GM19395 (cell line): ENCODE measurements around the gene MYT1.

Experiments used
- ATAC-seq: cut with Tn5 transposase; IDR thresholded peaks from one replicate; pipeline ENCODE4 v1.9.1; 2021; ENCODE audit warnings: mild to moderate bottlenecking, moderate library complexity; ENCODE audit not compliant: unreplicated experiment

The MYT1 gene

DNA sequence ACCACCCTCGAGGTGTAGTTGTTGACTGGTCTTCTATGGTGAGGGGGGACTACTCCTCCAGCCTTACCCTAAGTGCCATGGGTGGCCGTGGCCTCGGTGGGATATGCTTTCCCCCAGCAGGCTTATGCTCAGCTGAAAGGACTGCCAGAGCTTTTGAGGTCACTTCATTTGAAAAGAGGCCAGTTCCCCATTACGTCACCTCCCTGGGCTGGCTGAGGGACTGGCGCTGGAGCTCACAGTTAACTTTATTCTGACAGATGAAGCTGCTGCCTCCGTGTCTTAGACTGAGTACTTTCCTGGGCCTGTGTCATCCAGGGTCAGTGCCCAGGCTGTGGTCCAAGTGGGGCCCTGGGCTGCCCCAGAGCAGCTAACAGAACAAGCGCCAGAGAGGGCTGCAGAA, 48.5 kb downstream of the MYT1 start:
- no peak for ATAC-seq

DNA sequence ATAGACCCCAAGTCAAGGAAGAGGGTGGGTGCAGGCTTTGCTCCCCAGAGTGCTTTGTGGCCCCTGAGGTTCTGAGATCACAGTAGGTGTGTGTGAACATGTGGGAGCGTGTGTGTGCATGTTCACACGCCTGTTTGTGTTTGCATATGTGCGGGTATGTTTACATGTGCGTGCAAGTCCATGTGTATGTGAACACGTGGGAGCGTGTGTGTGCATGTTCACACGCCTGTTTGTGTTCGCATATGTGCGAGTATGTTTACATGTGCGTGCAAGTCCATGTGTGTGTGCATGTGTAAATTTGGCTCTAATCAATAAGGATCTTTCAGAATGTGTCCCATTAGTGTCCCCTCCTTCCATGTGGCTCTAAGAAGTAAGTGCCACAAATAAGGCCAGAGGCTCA, 49.9 kb downstream of the MYT1 start:
- no peak for ATAC-seq

DNA sequence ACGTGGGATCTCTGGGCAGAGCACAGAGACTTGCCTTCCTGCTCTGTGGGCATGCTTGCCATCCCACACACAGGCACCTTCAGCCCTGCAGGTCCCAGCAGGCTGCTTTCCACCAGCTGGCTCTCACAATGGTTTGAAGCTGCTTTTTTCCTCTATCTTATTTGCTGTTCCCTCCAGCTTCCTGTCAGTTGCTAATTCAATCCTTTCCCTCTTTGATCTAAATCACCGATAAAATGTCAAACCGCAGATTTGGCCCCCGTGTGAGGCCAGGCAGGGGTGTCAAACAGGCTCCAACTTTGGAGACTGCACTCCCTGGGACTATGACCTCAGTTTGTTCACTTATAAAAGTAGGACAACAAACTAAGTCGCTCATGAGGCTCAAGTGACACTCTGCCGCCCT, 50.7 kb downstream of the MYT1 start:
- ATAC-seq: no peak

DNA sequence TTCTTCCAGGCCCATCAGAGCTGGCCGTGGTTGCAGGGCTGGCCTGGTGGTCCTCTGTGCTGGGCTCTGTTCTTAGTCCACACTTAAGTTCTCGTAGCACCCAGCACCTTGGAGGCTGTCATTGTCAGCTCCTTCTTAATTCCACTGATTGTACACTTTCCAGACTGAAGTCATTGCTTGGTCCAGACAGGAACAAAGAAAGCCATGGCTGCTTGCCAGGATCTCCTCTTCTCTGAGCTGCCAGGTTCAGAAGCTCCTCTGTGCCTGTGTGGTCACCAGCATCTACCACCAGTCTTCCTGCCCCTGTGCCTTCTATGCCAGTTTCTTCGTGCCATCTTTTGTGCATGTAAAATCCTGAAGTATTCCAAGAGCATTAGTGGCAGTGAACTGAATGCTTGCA, 51.8 kb downstream of the MYT1 start:
- no peak for ATAC-seq

DNA sequence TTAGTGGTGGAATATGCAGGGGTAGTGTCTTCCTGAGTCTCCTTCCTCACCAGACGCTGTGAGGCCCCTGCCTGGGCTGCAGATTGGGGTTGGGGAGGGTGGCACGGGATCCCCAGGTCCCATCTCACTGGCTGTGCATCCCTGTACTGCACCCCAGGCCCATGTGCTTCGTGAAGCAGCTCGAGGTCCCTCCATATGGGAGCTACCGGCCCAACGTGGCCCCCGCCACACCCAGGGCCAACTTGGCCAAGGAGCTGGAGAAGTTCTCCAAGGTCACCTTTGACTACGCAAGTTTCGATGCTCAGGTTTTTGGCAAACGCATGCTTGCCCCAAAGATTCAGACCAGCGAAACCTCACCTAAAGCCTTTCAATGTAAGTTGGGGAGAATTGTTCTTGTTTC, 52.7 kb downstream of the MYT1 start:
- ATAC-seq: no peak

DNA sequence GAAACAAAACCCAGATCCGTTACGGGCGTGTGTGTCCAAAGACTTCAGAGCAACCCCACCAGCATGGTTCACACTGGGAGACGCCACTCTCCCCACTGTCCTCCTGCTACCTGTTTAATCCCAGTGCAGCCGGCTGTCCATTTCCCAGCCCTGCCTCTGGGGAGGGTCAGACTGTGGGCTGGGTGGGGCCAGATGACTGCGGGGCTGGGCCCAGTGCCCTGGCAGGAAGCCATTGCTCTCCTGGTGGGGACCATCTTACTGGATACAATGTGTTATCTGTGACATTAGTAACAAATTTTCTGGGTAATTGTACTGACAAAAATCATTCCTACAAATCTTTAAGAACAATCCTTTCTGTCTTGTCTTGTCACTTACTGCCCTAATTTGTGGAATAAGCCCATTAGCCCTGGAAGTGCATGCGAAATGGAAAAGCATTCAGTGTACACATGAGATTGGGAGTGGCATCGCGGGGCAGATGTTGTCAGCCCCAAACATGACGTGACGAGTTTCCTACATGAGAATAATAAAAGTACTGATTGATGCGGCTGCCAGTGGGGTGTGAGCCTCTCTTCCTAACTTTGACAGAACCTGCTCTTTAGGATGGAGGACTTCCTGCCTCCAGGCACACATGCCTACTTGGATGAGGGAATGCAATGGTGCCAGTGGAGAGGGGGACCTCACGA, 53.4 kb downstream of the MYT1 start:
- no peak for ATAC-seq

DNA sequence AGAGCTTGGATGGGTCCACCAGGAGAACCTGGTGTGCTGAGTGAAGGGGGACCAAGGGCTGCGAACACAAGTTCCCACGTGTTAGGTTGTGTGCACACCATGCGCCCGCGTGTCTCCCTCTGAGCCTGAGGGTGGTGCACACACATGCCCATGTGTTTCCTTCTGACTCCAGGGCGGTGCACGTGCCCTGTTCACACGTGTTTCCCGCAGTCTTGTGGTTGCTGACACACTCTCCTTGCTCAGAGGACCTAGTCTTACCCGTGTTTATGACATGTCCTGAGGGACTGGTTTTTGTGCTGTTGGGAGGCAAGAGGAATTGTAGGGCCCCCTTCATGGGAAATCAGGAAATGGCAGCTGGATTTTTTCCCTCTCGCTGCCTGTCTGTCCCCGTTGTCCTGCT, 55.0 kb downstream of the MYT1 start:
- ATAC-seq: no peak

DNA sequence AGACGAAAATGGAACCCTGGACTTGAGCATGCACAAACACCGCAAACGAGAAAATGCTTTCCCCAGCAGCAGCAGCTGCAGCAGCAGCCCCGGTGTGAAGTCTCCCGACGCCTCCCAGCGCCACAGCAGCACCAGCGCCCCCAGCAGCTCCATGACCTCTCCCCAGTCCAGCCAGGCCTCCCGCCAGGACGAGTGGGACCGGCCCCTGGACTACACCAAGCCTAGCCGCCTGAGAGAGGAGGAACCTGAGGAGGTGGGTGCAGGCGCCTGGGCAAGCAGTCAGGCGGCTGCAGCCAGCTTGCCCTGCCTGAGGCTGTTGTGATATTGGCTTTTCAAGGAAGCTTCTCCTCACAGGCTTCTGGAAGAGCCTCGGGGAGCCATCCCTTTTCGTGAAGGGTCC, 55.5 kb downstream of the MYT1 start:
- ATAC-seq: no peak

DNA sequence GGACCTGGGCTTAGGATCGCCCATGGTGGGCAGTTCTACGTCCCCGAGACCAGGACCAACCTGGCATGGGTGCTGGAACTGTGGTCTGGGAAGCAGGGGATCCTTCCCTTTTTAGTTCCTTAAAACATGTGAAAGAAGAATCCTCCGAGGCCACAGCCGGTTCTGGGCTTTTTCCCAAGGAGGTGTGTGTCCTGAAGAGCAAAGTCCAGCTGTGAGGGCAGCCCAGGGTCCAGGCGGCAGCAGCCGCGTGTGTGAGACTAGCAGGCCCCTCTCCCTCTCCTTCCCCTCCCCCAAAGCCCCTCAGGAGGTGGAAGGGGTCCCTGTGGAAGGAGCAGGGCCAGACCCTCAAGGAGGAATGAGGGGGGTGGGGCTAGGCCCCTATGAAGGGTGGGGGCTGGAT, 56.2 kb downstream of the MYT1 start:
- no peak for ATAC-seq

DNA sequence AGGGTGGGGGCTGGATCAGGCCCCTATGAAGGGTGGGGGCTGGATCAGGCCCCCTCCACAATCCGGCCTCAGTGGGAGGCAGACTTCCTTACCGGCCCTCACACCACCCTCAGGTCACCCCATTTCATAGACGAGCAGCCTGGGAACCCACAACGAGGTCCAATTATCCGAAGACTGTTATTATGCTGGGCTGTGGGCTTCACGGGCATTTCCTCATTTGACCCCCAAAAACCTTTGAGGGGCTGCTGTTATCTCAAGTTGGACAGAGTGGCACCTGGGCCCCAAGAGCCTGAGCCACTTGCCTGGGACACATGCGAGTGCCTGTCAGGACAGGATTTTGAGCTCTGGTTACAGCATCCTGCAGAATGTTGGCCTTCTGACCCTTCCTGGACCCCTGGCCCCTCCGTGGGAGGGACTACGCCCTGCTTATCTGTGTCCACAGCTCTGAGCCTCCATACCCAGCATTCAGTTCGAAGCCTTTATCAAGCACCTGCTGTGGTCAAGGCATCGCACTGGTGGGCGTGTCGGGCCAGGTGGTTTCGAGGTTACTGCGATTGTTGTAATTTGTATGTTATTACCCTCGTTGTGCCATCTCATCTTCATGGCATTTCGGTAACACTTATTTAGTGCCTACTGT, 56.8 kb downstream of the MYT1 start:
- ATAC-seq: no peak

DNA sequence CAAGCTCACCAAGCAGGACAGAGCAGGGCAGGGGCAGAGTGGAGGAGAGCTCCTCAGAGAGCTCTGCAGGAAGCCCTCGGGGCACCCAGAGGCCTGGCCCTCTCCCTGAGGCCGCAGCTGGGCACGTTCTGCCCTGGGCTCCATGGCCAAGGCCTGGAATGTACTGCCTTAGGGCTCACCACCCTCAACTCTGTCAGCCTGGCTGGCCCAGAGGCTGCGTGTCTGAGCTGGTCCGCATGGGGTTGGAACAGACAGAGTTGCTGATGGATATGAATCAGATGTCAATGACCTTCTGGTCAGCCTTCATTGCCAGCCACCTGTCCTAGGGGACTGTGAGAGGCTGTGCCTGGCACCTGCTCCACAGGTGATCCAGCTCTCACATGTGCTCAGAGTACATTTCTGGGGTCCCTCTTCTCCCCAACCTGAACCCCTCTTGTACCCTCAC, 58.1 kb downstream of the MYT1 start:
- ATAC-seq: no peak

DNA sequence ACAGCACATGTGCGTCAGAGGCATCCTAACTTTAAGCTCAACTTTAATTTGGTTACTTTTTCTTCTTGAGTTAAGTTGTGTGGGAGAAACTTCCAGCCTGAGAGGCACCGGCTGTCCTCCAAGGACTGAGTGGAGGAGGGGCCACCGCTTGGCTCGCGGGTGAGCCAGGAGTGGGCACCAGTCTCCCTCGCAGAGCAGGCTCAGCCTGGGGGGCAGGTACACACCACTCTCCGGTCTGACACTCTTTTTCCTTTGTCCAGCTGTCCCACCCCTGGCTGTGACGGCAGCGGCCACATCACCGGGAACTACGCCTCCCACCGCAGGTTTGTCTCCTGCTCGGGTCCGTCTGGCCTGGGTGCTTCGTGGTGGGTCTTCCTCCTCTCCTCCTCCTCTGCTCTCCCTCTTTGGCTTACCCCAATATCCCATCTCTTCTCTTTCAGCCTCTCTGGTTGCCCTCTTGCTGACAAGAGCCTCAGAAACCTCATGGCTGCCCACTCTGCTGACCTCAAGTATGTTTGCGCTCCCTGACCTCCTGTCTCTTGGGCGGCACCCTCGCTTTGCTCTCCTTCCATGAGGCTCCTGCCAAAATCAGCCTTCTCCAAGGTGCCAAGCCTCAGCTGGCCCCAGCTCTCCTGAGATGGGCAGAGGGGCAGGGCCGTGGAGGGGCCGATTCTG, 58.7 kb downstream of the MYT1 start:
- no peak for ATAC-seq

DNA sequence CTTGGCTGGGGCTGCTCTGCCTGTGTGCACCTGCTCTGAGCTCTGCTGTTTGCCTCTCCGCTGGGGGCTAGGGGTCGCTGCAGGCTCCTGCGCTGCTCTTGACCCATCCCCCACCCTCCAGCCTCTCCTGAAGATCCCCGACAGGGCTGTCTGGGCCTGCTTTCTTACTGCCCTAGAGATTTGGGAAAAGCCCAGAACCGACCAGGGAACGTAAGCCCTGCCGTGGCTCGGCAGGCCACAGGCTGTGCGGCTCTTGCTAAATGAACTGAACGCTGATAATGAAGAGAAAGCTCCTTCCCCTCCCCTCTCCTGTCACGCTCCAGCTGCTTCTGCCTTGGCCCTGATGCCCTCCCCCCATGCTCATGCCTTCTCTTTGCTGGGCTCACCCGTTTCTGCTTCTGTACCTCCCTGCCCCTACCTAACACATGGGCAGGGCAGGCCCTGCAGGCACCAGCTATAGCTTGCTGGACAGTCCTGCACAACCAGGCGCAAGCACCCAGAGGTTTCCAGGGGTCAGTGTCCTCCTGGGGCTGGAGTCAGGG, 59.3 kb downstream of the MYT1 start:
- ATAC-seq: no peak

DNA sequence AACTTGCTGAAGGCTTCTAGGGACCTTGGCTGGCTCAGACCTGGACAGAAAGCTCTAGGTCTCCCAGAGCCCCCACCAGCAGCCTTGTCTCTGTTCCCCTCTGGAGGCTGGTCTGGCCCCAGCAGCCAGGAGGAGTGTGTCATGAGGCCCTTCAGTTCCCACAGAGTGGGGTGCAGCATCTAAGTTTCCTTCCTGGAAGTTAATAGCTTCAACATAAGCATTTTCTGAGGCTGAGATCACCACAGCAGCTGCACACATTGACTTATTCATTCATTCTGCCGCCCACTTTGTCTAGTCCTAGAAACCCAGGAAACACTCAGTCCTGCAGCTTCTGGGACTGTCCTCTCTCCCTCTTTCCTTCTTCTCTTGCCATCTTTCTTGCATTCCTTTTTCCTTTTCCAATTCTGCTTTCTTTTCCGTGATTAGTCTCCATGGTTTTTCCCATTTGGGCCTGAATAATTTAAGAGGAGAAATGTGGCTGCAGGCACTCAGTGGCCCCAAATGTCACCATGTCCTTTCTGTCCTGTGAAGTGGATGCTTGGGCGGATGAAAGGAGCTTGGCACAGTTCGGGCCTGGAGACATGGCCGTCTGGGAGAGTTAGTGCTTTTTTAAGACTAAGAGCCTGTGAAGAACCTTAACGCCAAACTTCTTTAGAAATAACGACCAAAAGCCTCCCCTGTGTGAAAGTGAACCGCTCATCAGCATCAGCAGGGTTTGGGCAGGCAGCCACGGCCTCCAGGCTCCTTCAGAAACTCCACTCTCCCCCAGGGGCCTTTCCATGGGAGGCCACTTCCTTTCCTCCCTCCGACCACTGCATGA, 60.3 kb downstream of the MYT1 start:
- ATAC-seq: no peak

DNA sequence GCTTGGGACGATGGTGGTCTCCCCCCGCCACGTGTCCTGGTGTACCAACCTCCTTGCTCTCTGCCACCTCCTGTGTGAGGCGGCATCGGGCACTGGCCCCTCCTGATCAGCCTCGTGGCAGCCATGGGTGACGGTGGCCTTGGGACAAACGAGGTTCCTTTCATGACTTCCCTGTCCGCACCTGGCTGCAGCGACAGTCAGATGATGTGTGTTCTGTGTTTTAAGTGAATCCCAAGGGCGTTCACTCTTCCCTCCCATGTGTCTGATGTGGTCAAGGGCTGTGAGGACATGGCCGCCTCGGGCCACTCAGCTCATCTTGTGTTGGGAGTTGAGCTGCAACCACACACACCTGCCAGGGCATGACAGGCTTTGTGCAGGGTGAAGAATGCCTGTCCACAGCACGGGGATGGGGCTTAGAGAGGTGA, 60.9 kb downstream of the MYT1 start:
- ATAC-seq: no peak

DNA sequence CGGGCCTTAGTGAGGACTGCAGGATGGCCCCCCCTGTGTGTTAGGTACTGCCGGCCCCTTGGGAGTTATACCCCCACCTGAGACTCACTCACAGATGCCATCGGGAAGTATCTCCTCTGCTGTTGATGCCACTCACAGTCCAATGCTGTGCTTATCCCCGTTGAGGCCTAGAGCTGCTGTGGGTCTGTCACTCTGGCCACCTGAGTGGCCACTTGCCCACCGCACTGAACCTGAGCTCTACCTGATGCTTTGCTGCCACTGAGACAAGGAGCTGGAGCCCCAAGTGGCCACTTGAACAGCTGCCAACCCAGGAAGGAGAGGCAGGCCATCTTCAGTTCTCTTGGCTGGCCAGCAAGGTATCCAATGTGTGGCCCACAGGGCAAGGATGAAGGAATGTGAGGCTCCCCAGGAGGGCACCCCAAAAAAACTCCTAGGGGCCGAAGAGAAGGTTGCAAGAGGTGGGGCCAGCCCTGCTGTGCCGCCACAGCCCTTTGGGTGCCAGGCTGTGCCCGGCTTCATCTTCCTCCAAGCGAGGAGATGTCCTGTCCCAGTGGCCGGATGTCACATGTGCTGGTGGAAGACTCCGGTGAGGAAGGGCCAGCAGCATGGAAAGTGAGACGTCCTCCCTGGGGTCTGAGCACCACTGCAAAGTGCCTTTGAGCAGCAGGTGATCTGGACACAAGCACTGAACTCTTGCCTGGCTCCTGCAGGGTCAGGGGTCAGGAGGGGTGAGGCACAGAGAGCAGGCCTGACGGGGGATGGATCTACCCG, 61.8 kb downstream of the MYT1 start:
- ATAC-seq: no peak

DNA sequence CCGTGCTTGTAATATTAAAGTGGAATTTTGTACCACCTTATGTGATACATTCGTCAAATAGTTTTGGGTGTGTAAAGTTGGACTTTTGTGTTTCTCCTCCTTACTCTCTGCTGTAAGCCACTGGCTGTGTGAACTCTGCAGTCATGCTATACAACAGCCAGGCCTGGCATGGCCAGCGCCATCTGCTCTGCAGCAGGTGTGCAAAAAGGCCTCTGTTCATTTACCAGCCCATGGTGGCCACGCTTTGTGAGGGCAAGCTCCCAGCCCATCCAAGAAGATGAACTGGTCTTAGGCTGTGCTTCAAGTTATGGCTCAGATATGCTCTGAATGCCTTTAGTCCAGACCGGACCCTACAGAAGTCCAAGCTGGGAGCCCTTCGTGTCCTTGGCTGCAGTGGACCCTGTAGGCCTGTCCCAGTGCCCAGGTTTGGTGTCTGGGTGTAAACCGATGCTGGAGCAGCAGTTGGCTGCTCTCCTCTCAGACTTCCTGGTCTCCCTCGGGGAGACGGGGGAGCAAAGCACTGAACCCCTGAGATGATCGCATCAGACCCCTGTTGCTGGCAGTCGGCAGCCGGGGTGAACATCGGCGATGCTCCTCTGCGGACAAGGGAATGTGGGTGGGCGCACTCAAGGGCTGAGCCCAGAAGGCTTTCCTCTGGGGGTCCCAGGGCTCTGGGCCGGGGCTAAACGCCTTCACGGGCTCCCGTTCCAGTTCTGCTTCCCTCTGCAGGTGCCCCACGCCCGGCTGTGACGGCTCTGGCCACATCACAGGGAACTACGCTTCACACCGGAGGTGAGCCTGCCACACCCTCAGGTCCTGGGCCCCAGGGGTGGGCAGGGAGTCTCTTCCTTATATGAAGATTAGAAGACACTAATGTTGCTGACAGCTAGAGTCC, 62.7 kb downstream of the MYT1 start:
- ATAC-seq: no peak

DNA sequence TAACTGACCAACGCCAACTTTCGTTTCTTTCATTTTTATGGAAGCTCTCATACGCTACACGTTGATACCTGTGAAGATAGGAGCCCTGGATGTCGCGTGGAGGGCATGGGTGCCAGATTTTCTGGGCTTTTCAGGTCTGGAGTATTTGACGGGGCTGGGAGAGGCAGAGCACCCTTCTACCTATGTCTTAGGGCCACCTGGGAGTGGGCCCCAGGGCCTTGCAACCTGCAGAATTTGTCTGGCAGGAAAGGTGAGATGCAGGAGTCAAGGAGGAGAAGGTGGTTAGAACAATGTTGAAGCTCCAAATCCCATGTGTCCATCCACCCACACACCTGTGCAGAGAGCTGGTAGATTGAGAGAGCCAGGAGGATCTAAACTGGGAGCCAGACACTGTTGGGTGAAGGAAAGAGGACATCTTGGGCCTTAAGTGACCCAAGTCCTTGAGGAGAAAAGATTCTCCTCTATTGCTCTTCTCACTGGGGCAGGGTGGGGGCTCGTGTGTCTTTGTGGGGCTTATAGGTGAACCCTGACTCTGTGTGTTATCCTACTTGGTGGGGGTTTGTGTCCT, 63.9 kb downstream of the MYT1 start:
- no peak for ATAC-seq
